ENCODE measurements around the gene INPPL1. TPM values are rescaled to one million over a fixed set of nuclear protein-coding genes. Genes with fewer than 3 reads are reported as not detected.

The INPPL1 gene
- total and polyA plus RNA-seq, 2 donors from 2014 or later = 39.9 to 120 TPM

DNA sequence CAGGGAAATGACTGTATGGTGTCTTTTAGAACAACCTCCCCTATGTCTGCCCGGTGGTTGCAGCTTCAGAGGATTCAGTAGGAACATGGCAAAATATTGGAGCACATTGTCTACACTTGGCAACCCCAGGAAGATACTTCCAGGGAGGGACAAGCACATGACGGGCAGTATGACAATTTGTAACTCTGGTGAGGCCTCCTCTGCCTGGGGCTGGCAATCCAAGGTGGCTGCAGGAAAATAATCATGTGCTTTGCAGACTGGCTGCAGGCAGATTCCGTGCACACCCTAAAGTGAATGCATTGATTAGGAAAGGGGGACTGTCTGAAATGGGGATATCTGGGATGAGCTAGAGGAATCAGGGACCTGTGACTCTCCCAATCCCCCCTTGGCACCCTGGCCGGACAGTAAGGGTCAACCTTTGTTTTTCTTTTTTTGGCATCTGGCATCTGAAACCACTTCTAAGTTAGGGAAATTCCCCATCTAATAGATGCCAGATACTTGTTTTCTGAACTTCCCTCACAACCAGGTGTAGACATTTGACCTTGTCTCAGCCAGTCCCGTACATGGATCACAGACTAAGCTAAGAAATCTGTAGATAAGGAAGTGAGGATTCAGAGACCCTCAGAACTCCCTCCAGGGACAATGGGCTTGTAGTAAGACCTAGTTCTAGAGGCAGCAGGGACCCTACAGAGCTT is 29.9 kb downstream of the INPPL1 start:
- no peaks in the 10 kb centered on the region for H3K9me3 ChIP-seq (ENCODE audit: control insufficient read depth in 2 of 3, insufficient read depth in 1 of 3, low read length in 3 of 3)
- H3K27ac ChIP-seq (ENCODE audit: low read depth in 2 of 2, low read length in 2 of 2) = no peak overlapping the region
- no peaks in the 10 kb centered on the region for H3K27me3 ChIP-seq (ENCODE audit: control insufficient read depth, insufficient read depth, low read length)
- H3K36me3 ChIP-seq (ENCODE audit: control insufficient read depth in 2 of 3, insufficient read depth in 3 of 3, low read length in 3 of 3) = no peaks in the 10 kb centered on the region
- H3K4me3 ChIP-seq (ENCODE audit: low read length in 3 of 3) = no peak overlapping the region
- TF ChIP-seq, protein P1, sequence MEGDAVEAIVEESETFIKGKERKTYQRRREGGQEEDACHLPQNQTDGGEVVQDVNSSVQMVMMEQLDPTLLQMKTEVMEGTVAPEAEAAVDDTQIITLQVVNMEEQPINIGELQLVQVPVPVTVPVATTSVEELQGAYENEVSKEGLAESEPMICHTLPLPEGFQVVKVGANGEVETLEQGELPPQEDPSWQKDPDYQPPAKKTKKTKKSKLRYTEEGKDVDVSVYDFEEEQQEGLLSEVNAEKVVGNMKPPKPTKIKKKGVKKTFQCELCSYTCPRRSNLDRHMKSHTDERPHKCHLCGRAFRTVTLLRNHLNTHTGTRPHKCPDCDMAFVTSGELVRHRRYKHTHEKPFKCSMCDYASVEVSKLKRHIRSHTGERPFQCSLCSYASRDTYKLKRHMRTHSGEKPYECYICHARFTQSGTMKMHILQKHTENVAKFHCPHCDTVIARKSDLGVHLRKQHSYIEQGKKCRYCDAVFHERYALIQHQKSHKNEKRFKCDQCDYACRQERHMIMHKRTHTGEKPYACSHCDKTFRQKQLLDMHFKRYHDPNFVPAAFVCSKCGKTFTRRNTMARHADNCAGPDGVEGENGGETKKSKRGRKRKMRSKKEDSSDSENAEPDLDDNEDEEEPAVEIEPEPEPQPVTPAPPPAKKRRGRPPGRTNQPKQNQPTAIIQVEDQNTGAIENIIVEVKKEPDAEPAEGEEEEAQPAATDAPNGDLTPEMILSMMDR (IDR thresholded peaks at IDR 0.05; ENCODE audit: borderline replicate concordance, extremely low read depth, insufficient read depth) = no peak
- DNase-seq (no peak), FAIRE-seq (no peak)
- H3K4me1 ChIP-seq (ENCODE audit: control insufficient read depth in 2 of 3, insufficient read depth in 2 of 3, low read depth in 1 of 3, low read length in 3 of 3) = no peaks in the 10 kb centered on the region
- H3K9ac ChIP-seq (ENCODE audit: low read length in 3 of 3) = no peak overlapping the region
- intact Hi-C loops (cut with DNase I) = no loop called here

DNA sequence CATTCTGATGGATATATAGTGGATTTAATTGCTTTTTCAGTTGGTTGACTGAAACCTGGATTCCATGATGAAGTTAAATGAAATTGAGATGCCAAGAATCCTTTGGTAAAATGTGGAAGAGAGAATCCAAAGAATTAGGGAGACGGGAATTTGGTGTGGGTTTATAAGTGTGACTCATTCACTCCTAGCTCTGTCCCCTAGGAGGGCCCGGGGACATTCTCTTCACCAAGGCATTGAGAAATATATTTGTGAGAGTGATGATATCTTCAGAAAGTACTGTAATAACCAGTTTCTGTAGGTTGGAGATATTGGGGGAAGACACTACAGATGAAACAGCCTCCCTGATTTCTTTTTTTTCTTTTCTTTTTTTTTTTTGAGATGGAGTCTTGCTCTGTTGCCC is 33.0 kb downstream of the INPPL1 start:
- no peak for FAIRE-seq
- intact Hi-C loops (cut with DNase I) = no loop called here
- no peaks in the 10 kb centered on the region for H3K36me3 ChIP-seq (ENCODE audit: control insufficient read depth in 2 of 3, insufficient read depth in 3 of 3, low read length in 3 of 3)
- no peak overlapping the region for H3K9ac ChIP-seq (ENCODE audit: low read length in 3 of 3)
- no peaks in the 10 kb centered on the region for H3K9me3 ChIP-seq (ENCODE audit: control insufficient read depth in 2 of 3, insufficient read depth in 1 of 3, low read length in 3 of 3)
- TF ChIP-seq, protein P1 (IDR thresholded peaks at IDR 0.05; ENCODE audit: borderline replicate concordance, extremely low read depth, insufficient read depth) = no peak
- no peak overlapping the region for H3K4me3 ChIP-seq (ENCODE audit: low read length in 3 of 3)
- no peaks in the 10 kb centered on the region for H3K4me1 ChIP-seq (ENCODE audit: control insufficient read depth in 2 of 3, insufficient read depth in 2 of 3, low read depth in 1 of 3, low read length in 3 of 3)
- DNase-seq = no peak
- H3K27me3 ChIP-seq (ENCODE audit: control insufficient read depth, insufficient read depth, low read length) = no peaks in the 10 kb centered on the region
- no peak overlapping the region for H3K27ac ChIP-seq (ENCODE audit: low read depth in 2 of 2, low read length in 2 of 2)

DNA sequence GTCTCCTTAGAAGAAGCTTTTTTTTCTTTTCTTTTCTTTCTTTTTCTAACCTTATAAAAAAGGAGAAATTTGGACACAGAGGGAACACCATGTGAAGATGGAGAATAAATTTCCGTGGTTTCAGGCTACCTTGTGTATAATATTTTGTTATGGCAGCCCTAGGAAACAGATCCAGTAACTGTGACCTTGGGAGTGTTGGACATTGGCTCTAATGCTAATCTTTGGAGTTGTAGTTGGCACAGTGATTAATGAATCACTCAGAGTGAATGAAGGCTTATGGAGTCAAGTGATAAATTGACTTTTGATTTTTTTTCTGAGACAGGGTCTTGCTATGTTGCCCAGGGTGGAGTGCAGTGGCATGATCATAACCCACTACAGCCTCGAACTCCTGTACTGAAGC is 34.9 kb downstream of the INPPL1 start:
- Histone ChIP-seq H3K9me3 (ENCODE audit: control insufficient read depth in 2 of 3, insufficient read depth in 1 of 3, low read length in 3 of 3) (no peaks in the 10 kb centered on the region), H3K4me3 (ENCODE audit: low read length in 3 of 3) (no peak overlapping the region), H3K4me1 (ENCODE audit: control insufficient read depth in 2 of 3, insufficient read depth in 2 of 3, low read depth in 1 of 3, low read length in 3 of 3) (no peaks in the 10 kb centered on the region), H3K9ac (ENCODE audit: low read length in 3 of 3) (no peak overlapping the region), H3K27me3 (ENCODE audit: control insufficient read depth, insufficient read depth, low read length) (no peaks in the 10 kb centered on the region), H3K27ac (ENCODE audit: low read depth in 2 of 2, low read length in 2 of 2) (no peak overlapping the region), H3K36me3 (ENCODE audit: control insufficient read depth in 2 of 3, insufficient read depth in 3 of 3, low read length in 3 of 3) (no peaks in the 10 kb centered on the region)
- TF ChIP-seq, protein P1 (IDR thresholded peaks at IDR 0.05; ENCODE audit: borderline replicate concordance, extremely low read depth, insufficient read depth) = no peak
- no peak for FAIRE-seq
- DNase-seq = no peak
- intact Hi-C loops (cut with DNase I) = no loop called here

DNA sequence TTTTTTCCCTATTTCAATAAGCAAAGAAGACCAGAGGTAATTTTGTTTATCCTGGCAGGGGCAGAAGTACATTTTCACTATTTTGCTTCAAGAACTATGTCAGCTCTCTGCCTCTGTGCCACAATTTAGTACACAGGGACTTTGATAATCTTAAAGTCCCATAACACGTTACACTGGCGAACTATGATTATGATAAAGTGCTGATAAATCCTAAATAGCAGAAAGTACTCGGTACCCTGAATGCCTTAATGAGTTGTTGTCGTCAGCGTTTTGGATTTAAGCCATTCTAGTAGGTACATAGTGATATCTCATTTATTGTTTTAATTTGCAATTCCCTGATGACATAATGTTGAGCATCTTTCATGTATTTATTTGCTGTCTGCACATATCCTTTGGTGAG is 36.0 kb downstream of the INPPL1 start:
- intact Hi-C loops (cut with DNase I) = no loop called here
- TF ChIP-seq, protein P1 (IDR thresholded peaks at IDR 0.05; ENCODE audit: borderline replicate concordance, extremely low read depth, insufficient read depth) = no peak
- H3K9ac ChIP-seq (ENCODE audit: low read length in 3 of 3) = no peak overlapping the region
- no peak overlapping the region for H3K27ac ChIP-seq (ENCODE audit: low read depth in 2 of 2, low read length in 2 of 2)
- H3K4me1 ChIP-seq (ENCODE audit: control insufficient read depth in 2 of 3, insufficient read depth in 2 of 3, low read depth in 1 of 3, low read length in 3 of 3) = no peaks in the 10 kb centered on the region
- no peaks in the 10 kb centered on the region for H3K9me3 ChIP-seq (ENCODE audit: control insufficient read depth in 2 of 3, insufficient read depth in 1 of 3, low read length in 3 of 3)
- no peak for FAIRE-seq
- no peak for DNase-seq
- no peak overlapping the region for H3K4me3 ChIP-seq (ENCODE audit: low read length in 3 of 3)
- H3K36me3 ChIP-seq (ENCODE audit: control insufficient read depth in 2 of 3, insufficient read depth in 3 of 3, low read length in 3 of 3) = no peaks in the 10 kb centered on the region
- H3K27me3 ChIP-seq (ENCODE audit: control insufficient read depth, insufficient read depth, low read length) = no peaks in the 10 kb centered on the region

Measured in kidney (tissue), 14 donors.